ENCODE measurements around the gene YEATS2. TPM values are rescaled to one million over a fixed set of nuclear protein-coding genes. Genes with fewer than 3 reads are reported as not detected.

YEATS2 gene
- total RNA-seq, 1 experiment from 2014 or later: 57.4 TPM

GRCh38 chr3:183827809-183828537, 130.4 kb downstream of the YEATS2 start:
- no TSS peak for BruUV-seq (replicated peaks)
- Mint-ChIP-seq H3K4me3 (ENCODE audit: low read depth, unreplicated experiment) (no peak overlapping the region), H3K36me3 (ENCODE audit: insufficient read depth, unreplicated experiment) (peaks cover 31% of the 10 kb centered on the region), H3K27me3 (ENCODE audit: unreplicated experiment) (no peaks in the 10 kb centered on the region), H3K9me3 (ENCODE audit: low read depth, unreplicated experiment) (no peaks in the 10 kb centered on the region), H3K27ac (ENCODE audit: unreplicated experiment) (no peak overlapping the region), H3K4me1 (ENCODE audit: low read depth, unreplicated experiment) (peaks cover 11% of the 10 kb centered on the region)
- TF ChIP-seq CTCF (IDR thresholded peaks at IDR 0.05; ENCODE audit: unreplicated experiment): no peak
- intact Hi-C loops (cut with micrococcal nuclease; ENCODE audit: unreplicated experiment): no loop called here
- CTCF ChIA-PET: no interaction called here
- no peak for DNase-seq

- Mint-ChIP-seq H3K27me3 (ENCODE audit: unreplicated experiment) (no peaks in the 10 kb centered on the region), H3K4me1 (ENCODE audit: low read depth, unreplicated experiment) (peaks cover 10% of the 10 kb centered on the region), H3K4me3 (ENCODE audit: low read depth, unreplicated experiment) (no peak overlapping the region), H3K36me3 (ENCODE audit: insufficient read depth, unreplicated experiment) (peaks cover 31% of the 10 kb centered on the region), H3K27ac (ENCODE audit: unreplicated experiment) (no peak overlapping the region), H3K9me3 (ENCODE audit: low read depth, unreplicated experiment) (no peaks in the 10 kb centered on the region)
- intact Hi-C loops (cut with micrococcal nuclease; ENCODE audit: unreplicated experiment): no loop called here
- no peak for TF ChIP-seq CTCF (IDR thresholded peaks at IDR 0.05; ENCODE audit: unreplicated experiment)
- CTCF ChIA-PET: no interaction called here
- no peak for DNase-seq
- no TSS peak for BruUV-seq (replicated peaks)
Measured at GRCh38 chr3:183828538-183828870, 130.9 kb downstream of the YEATS2 start.

DNA sequence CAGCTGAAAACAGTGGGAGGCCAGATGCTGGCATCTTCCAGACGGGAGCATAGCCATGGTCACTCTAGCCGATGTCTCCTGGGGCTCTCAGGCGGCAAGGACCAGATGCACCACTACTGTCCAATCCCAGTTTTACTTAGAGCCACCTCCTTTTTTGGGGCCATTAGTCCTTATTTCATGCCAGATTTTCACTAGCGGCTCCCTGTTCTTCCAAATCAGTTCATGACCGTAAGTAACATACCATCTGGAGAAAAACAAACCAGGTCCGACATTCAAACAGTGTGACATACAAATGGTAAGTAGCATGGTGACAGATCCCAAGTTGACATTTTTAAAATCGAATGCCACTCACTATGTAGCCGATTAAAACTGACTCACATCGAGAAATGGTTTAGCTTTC, 131.9 kb downstream of the YEATS2 start:
- peaks cover 30% of the 10 kb centered on the region for H3K36me3 Mint-ChIP-seq (ENCODE audit: insufficient read depth, unreplicated experiment)
- H3K4me3 Mint-ChIP-seq (ENCODE audit: low read depth, unreplicated experiment): no peak overlapping the region
- H3K27ac Mint-ChIP-seq (ENCODE audit: unreplicated experiment): no peak overlapping the region
- intact Hi-C loops (cut with micrococcal nuclease; ENCODE audit: unreplicated experiment): no loop called here
- DNase-seq: no peak
- CTCF ChIA-PET: interaction anchor here (1.1 kb wide), 1 partner anchor 12 kb away, joined by 3 read pairs; no protein-coding TSS in a partner anchor
- H3K4me1 Mint-ChIP-seq (ENCODE audit: low read depth, unreplicated experiment): peaks cover under 1% of the 10 kb centered on the region
- BruUV-seq (replicated peaks): no TSS peak
- H3K27me3 Mint-ChIP-seq (ENCODE audit: unreplicated experiment): no peaks in the 10 kb centered on the region
- H3K9me3 Mint-ChIP-seq (ENCODE audit: low read depth, unreplicated experiment): no peaks in the 10 kb centered on the region
- no peak for TF ChIP-seq CTCF (IDR thresholded peaks at IDR 0.05; ENCODE audit: unreplicated experiment)

DNA sequence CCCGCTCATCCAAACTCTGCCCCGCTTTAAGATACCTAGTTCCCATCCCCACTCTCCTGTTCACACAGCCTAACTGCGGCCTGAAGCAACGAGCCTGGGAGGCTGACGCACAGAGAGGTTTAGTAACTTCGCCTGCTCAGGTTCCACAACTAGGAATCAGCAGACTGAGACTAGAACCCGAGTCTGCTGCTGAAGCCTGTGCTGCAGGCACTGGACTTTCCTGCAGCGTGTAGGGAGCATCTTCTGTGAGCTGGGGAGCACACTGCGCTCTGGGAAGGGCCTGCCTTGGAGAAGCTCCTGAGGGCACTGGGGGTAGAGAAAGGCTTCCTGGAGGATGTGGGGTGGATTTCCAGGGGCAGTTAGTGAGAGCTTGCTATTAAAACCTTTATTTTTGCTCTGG, 132.6 kb downstream of the YEATS2 start:
- no peaks in the 10 kb centered on the region for H3K27me3 Mint-ChIP-seq (ENCODE audit: unreplicated experiment)
- CTCF ChIA-PET: no interaction called here
- intact Hi-C loops (cut with micrococcal nuclease; ENCODE audit: unreplicated experiment): no loop called here
- no peak overlapping the region for H3K27ac Mint-ChIP-seq (ENCODE audit: unreplicated experiment)
- H3K4me3 Mint-ChIP-seq (ENCODE audit: low read depth, unreplicated experiment): no peak overlapping the region
- H3K9me3 Mint-ChIP-seq (ENCODE audit: low read depth, unreplicated experiment): no peaks in the 10 kb centered on the region
- no TSS peak for BruUV-seq (replicated peaks)
- no peak for TF ChIP-seq CTCF (IDR thresholded peaks at IDR 0.05; ENCODE audit: unreplicated experiment)
- peaks cover 24% of the 10 kb centered on the region for H3K36me3 Mint-ChIP-seq (ENCODE audit: insufficient read depth, unreplicated experiment)
- H3K4me1 Mint-ChIP-seq (ENCODE audit: low read depth, unreplicated experiment): no peaks in the 10 kb centered on the region
- no peak for DNase-seq

Measured in Calu3 (cell line).